ENCODE data around the gene OPN1SW.

The OPN1SW gene

GRCh38 chr7:128775744-128776474 lies at the start of gene OPN1SW:
TSS of gene OPN1SW (minus strand) at chr7:128775794. CDS start at chr7:128775781, 13 bp downstream.
- no peak for DNase-seq (ENCODE audit: low read depth in 3 of 3)

GRCh38 chr7:128821724-128822123 lies 46.1 kb upstream of the OPN1SW start:
- DNase-seq (ENCODE audit: low read depth in 3 of 3) = no peak

DNA sequence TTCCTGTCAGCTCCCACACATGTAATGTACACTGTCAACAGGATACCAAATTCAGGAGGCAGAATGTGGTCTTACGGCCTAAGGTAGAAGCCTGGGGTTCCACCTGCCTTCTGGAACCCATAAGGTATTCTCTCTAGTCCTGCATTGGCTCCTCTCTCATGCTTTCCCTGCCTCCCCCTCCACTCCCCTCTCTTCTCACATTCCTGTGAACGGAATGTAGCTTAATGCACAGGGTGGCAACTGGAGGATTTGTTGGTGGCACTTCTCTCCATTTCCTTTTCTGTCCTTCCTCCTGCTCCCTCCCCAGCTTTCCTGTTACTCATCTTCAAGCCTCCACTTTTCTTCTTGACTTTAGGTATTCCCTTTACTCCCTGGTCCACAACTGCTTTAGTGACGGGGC lies 43.1 kb upstream of the OPN1SW start:
- DNase-seq (ENCODE audit: low read depth in 3 of 3) = no peak

DNA sequence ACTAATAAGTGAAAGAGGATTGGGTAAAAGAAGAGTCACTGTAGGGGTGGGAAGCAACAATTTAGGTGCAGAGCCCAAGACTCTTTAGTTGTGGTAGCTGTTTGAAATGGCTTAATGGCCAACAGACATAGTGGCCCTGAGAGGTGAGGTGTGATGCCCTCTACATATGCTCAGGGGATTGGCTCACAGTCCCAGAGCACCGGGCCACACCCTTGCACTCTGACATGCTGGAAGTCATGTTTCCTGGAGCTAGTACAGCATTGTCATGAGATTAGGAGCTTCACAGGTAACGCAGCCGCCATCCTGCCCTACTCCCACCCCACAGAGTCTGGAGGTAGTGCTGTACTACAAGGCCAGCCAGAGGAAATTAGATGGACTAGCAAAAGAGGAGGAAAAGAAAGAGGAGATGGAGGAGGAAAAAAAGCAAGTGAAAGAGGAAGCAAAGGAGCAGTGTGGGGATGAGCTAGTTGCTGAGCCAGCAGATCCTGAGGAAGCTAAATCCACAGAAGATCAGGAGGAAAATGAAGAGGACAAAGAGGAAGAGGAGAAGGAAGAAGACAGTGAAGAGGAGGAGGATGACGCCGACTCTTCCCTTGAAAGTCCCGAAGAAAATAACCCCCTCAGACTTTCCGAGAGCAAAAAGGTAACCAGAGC lies 39.8 kb upstream of the OPN1SW start:
- no peak for DNase-seq (ENCODE audit: low read depth in 3 of 3)

DNA sequence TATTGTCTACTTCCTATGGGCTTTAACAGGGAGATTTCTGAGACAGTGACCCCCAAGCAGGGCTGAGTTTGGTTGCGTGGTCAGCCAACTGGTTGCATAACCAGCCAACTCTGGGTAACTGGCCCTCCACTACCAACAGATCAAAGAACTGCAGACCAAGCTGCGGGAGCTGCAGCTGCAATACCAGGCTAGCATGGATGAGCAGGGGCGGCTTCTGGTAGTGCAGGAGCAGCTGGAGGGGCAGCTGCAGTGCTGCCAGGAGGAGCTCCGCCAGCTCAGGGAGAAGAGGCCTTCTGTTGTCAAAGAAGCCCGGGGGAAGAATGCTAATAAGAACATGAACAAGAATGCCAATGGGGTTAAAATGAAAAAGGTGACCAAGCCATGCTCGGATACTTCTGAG lies 38.9 kb upstream of the OPN1SW start:
- DNase-seq (ENCODE audit: low read depth in 3 of 3) = no peak

GRCh38 chr7:128812514-128813168 lies 37.0 kb upstream of the OPN1SW start:
- no peak for DNase-seq (ENCODE audit: low read depth in 3 of 3)

DNA sequence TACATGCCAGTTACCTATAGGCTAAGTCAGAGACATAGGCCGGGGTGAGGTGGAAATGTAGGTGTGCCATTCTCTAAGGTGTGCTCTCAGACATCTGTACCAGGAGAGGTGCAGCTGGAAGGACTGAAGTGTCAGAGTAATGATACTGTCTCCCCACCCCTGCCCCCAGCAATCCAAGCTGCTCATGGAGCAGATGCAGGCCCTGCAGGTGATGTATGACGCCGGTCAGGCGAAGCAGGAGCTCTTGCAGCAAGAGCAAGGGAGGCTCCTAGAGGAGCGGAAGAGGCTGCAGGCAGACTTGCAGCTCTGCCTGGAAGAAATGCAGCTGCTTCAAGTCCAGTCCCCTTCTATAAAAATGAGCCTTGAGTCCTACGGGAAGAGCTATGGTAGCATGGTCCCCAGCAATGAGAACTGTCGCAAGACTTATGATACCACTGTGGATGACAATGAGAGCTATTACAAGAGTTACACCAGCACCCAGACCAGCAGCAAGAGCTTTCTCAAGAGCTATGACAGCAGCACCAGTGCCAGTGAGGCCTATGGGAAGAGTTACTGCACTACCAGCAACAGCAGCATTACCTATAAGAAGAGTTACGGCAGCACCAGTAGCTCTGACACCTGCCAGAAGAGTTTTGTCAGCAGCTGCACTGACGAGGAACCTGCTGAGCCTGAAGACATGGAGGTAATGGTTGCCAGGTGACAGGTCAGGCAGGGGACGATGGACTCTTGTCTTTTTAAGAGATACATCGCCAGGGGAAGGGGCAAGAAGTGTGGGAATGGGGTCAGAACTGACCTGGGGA lies 36.2 kb upstream of the OPN1SW start:
- DNase-seq (ENCODE audit: low read depth in 3 of 3) = no peak

DNA sequence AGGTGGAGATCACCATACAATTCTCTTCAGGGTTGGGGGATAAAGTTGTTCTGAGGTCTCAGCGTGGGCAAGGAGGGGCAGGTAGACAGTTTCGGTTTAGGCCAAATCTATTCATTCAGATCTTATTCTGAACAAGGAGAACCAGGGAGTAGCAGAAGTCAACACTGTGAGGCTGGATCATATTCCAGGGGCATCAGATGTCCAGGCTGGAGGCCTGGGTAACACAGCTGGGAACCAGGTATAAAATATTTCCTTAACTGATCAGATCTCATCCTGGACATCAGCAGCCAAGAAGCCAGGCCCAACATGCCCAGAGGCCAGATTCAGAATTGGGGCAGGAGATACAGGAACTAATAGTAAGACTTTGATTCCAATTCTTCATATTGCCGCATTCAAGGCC lies 35.4 kb upstream of the OPN1SW start:
- no peak for DNase-seq (ENCODE audit: low read depth in 3 of 3)

DNA sequence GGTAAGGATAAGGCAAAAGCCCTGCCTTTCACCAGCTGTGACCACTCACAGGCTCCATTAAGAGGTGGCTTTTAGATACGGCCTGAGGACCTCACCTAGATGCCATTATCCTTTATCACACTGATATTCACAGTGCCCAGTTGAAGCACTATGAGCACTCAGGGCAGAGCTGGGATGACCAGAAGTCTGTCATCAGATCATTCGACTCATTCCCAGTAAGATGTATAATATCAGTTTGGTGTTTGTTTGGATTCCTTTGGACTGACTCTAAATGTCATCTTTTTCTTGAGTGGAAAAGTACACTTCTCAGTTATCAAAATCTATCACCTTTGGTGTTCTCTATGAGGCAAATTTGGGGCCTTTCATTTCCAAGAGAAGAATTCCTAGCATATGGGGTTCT lies 34.9 kb upstream of the OPN1SW start:
- DNase-seq (ENCODE audit: low read depth in 3 of 3) = no peak

- no peak for DNase-seq (ENCODE audit: low read depth in 3 of 3)
Observed at GRCh38 chr7:128809363-128809762, 33.8 kb upstream of the OPN1SW start.

GRCh38 chr7:128807191-128807590 lies 31.6 kb upstream of the OPN1SW start:
- no peak for DNase-seq (ENCODE audit: low read depth in 3 of 3)

DNA sequence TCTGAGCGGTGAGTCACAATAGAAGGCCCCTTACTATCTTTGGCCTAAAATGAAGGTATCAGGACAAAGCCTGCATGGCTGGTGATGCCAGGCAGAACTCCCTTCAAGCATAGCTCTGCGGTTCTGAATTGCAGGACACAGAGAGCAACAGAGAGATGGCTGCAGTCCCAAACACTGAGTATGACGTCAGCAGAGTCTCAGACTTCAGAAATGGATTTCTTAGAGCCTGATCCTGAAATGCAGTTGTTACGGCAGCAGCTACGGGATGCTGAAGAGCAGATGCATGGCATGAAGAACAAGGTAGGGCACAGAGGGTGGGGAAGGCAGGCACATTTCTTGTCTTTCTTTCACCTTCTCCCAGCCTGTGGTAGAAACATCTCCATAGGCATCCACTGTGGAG lies 29.6 kb upstream of the OPN1SW start:
- no peak for DNase-seq (ENCODE audit: low read depth in 3 of 3)

GRCh38 chr7:128804484-128804883 lies 28.9 kb upstream of the OPN1SW start:
- DNase-seq (ENCODE audit: low read depth in 3 of 3) = no peak

- DNase-seq (ENCODE audit: low read depth in 3 of 3) = no peak
Observed at GRCh38 chr7:128801667-128802418, 26.2 kb upstream of the OPN1SW start.

DNA sequence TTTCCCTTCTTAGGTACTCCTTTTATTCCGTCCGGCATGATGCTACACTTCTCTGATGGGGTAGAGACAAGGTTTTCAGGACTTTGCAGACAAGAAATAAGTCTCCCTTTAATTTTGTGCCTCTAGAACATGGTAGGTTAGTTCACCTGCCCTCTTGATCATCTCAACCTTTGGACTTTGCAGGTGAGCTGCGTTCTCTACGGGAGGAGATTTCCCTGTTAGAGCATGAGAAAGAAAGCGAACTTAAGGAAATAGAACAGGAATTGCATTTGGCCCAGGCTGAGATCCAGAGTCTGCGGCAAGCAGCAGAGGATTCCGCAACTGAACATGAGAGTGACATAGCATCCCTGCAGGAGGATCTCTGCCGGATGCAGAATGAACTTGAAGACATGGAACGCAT lies 25.4 kb upstream of the OPN1SW start:
- no peak for DNase-seq (ENCODE audit: low read depth in 3 of 3)

- DNase-seq (ENCODE audit: low read depth in 3 of 3) = no peak
Observed at GRCh38 chr7:128800567-128800966, 25.0 kb upstream of the OPN1SW start.

GRCh38 chr7:128799451-128799850 lies 23.9 kb upstream of the OPN1SW start:
- no peak for DNase-seq (ENCODE audit: low read depth in 3 of 3)

DNA sequence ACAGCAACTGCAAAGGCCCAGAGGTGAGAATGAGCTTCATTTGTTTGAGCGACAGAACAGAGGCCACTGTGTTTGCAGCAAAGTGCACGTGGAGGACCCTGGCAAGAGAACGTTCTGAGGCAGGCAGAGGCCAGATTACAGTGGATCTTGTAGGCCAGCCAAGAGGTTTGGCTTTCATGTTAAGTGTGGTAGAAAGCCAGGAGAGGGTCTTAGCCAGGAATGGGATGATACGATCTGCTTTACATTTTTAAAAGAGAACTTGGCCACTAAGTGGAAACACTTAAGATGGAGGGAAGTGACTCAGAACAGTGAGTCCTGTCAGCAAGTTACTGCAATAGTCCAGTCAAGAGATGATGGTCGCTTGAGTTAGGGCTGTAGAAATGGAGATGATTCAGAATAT lies 20.7 kb upstream of the OPN1SW start:
- no peak for DNase-seq (ENCODE audit: low read depth in 3 of 3)

GRCh38 chr7:128795129-128795528 lies 19.5 kb upstream of the OPN1SW start:
- DNase-seq (ENCODE audit: low read depth in 3 of 3) = no peak

- DNase-seq (ENCODE audit: low read depth in 3 of 3) = no peak
Observed at GRCh38 chr7:128794436-128794835, 18.8 kb upstream of the OPN1SW start.

- DNase-seq (ENCODE audit: low read depth in 3 of 3) = peak in 1 of 3 experiments; percentile 11
Observed at GRCh38 chr7:128794020-128794419, 18.4 kb upstream of the OPN1SW start.

- DNase-seq (ENCODE audit: low read depth in 3 of 3) = no peak
Observed at GRCh38 chr7:128793181-128793547, 17.6 kb upstream of the OPN1SW start.
